Stimulated activated CD8-positive, alpha-beta memory T cell treated with anti-CD3 and anti-CD28 coated beads, Interleukin-7, amount 100 ng/mL, for 24 hours (primary cell): ENCODE data around the gene IST1.

Source experiments
- DNase-seq: peaks from one replicate; pipeline ENCODE4 v3.0.0-alpha.2; 2020; ENCODE audit warnings: low read depth

The IST1 gene

DNA sequence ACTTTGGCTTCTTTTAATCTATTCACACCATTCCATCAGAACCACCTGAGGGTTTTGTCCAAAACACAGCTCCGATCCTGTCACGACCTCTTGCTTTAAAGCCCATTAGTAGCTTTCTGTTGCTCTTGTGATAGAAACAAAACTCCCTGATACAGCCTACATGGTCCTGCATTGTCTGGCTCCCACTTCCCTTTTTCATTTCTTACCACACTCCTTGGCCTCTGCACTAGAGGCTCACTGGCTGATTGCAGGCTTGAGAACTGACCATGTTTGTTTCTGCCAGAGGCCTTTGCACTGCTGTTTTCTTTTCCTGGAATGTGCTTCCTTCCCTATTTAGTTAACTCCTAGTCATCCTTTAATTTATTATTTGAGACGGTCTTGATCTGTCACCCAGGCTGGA is 23.7 kb downstream of the IST1 start:
- no peak for DNase-seq

GRCh38 chr16:71920658-71921057 is 25.3 kb downstream of the IST1 start:
- DNase-seq: no peak

GRCh38 chr16:71923941-71924690 is 28.8 kb downstream of the IST1 start:
- no peak for DNase-seq

DNA sequence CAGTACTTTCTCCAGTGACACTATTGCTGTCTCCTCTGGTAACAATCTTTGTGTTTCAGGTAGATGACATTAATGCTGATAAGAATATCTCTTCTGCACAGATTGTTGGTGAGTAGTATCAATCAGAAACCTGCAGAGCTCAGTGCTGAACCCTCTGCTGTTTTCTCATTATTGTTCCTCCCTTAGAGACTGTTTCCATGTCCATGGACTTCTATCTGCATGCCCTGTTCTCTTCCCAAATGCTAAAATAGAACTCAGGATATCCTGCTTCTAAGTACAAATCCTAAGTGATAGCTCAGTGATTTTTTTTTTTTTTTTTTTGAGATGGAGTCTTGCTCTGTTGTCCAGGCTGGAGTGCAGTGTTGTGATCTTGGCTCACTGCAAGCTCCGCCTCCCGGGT is 29.4 kb downstream of the IST1 start:
- DNase-seq: no peak

DNA sequence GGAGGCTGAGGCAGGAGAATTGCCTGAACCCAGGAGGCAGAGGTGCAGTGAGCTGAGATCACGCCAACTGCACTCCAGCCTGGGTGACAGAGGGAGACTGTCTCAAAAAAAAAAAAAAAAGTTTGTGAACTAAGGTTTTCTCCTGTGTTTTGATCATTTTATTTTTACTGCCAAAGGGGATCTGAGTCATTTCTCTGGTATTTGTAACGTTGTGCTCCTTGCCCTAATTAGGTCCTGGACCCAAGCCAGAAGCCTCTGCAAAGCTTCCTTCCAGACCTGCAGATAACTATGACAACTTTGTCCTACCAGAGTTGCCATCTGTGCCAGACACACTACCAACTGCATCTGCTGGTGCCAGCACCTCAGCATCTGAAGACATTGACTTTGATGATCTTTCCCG is 32.1 kb downstream of the IST1 start:
- DNase-seq: no peak

GRCh38 chr16:71927787-71928186 is 32.5 kb downstream of the IST1 start:
- DNase-seq: no peak

DNA sequence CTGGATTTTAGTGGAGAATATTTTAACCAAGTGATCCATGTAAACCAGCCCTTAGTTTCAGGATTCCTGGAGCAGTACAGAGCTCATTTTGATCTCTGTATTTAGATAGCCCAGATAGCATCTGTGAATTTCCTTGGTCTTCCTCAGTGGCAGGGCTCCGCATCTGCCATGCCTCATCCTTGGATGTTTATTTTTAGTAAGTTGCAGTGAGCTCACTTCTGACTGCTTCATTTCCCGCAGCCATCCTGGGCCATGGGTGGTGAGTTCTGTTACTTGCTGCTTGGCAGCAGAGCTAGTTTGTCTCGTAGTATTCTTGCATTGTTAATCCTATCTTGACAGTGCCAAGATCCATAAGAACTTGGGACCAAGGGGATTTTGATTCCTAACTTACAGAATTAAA is 33.7 kb downstream of the IST1 start:
- no peak for DNase-seq

DNA sequence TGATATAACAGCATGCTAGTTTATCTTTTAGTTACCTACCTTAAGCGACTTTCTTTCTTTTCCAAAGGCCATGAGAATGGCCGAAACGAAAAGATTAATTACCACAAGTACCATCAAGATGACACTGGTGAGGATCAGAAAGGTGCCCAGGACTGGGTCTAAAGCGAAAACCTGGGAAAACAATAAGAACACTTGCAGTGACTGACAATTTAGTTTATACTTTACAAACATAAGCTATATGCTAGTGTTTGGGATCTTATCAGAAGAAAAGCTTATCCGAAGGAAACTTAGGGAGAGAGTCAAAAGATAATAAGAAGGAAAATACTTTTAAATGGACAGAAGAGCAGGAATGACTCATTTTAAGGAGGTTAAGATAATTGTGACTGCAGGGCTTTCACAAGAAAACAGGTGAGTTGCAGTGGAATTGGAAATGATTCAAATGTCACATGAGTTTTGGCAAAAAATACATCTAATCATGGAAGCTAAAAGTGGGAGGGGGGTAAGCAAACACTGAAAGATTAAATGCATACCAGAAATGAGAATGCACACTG is 34.8 kb downstream of the IST1 start:
- no peak for DNase-seq

- no peak for DNase-seq
Observed at GRCh38 chr16:71931001-71931400, 35.7 kb downstream of the IST1 start.

GRCh38 chr16:71931599-71931998 is 36.3 kb downstream of the IST1 start:
- DNase-seq: no peak

DNA sequence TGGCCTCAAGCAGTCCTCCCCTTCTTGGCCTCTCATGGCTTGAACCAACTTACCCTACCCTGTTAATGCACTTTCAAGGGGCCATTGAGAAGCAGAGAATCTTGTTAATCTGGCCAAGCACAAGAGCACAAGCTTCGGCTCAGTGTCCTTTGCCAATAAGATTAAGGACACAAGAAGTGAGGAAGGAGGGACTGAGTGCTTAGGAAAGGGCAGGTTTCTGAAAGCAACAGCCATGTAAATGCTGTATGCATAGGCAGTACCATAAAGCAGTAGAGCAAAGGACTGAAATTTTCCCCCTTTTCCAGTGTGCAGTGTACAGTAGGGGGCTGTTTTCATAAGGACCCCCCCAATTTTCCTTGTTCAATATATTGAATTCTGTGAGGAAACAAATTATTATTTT is 37.7 kb downstream of the IST1 start:
- no peak for DNase-seq

GRCh38 chr16:71933913-71934695 is 38.8 kb downstream of the IST1 start:
- DNase-seq: no peak

- no peak for DNase-seq
Observed at GRCh38 chr16:71937868-71938510, 42.7 kb downstream of the IST1 start.

DNA sequence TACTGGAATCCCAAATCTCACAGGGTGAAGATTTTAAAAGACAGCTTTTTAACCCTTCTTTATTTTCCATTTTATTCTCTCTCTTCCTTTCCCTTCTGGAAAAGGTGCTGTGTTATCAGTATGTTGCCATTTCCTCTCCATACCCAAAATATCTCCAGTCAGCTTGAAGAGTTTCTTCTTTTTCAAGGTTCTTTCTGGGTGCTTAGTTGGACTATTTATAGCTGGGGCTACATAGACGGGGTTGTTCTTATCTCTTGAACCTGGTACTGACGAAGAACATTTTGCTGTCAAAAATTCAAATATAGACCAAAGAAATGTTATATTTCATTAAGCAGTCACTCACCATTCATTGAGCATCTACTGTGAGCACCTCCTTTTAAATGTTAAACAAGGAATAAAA is 48.6 kb downstream of the IST1 start:
- no peak for DNase-seq

GRCh38 chr16:71945616-71946015 is 50.3 kb downstream of the IST1 start:
- no peak for DNase-seq

- no peak for DNase-seq
Observed at GRCh38 chr16:71952825-71953224, 57.5 kb downstream of the IST1 start.

DNA sequence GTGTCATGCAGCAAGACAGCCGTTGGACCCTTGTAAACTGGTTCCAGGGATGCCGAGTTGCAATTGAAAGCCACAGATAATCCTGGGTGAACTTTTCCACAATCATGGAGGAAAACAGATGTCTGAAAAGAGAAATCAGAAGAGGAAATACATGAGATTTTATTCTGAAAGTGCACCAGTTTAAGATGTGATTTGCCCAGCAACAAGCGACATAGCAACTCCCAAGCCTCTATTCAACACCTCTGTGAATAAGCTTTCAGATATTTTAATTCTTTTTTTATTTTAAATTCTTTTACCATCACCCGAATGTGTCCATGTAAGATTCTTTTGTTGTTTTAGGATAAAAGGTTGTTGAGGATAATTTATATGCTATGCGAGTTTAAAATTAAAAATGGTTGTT is 58.8 kb downstream of the IST1 start:
- no peak for DNase-seq

DNA sequence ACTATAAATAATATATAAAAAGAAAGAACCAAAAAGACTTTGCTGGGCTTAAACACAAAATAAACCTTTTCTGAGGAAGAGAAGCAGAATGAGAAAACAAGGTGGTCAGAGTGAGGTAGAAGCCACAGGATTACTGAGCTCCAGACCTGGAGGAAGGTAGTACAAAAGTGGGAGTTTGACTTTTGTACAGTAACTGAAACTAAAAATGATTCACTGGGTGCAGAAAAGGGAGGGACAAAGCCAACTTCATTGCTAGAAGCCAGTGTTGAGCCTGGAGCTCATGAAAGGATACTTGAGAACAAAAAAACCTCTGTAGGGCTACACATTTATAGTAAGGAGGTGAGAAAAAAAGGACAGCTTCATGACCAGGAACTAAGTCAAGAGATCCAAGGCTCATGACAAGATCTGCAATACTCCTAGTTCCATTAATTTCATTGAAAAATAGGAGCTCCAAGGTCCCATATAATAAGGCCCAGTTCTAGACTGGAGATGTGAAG is 59.4 kb downstream of the IST1 start:
- DNase-seq: no peak

- DNase-seq: no peak
Observed at GRCh38 chr16:71956486-71956885, 61.2 kb downstream of the IST1 start.

DNA sequence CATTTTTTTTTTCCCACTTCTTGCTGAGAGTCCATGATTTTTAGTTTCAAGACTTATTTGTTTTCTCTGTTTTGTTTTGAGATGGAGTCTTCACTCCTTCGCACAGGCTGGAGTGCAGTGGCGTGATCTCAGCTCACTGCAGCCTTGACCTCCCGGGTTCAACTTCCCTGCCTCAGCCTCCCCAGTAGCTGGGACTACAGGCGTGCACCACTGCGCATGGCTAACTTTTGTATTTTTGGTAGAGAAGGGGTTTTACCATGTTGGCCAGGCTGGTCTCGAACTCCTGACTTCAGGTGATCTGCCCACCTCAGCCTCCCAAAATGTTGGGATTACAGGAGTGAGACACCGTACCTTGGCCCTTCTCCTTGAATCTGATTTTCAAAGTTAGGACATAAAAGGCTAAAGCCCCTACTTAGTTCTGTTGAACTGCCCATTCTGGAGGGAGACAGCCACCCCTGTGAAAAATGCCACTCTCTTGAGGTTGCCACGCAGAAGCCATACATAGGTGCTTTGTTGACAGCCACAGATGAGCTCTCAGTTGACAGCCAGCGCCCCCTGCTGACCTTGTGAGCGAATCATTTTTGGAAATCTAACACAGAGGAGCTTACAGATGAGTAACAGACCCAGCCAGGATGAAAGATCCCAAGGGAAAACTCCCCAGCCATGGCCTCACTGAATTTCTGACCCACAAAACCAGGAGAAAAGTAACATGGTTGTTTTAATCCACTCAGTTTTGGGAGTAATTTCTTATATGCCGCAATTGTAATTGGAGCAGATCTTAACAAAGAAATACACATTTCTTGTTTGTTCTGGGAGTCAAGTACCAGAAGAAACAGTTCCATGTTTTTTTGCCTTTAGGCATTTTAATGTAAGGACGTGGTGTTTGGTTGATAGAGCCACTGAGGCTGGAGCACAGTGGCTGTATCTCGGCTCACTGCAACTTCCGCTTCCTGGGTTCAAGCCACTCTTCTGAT is 66.0 kb downstream of the IST1 start:
- DNase-seq: peak; percentile 67

- no peak for DNase-seq
Observed at GRCh38 chr16:71963125-71963875, 68.0 kb downstream of the IST1 start.
